Mucosa of rectum (tissue), 2 donors: ENCODE data around the gene ZNF786.
"Not testable (repeated sequence)": the region's sequence is repeated elsewhere in the genome, so short reads cannot be mapped to it uniquely, and the experiment has no call there.

Experiments
- H3K27ac ChIP-seq, 2 donors: one replicate each; pipeline ENCODE4 v1.7.0; 2013; ENCODE audit warnings: inconsistent platforms in 2 of 2, low read depth in 2 of 2, low read length in 2 of 2
- H3K27me3 ChIP-seq, 2 donors: one replicate each; pipeline ENCODE4 v1.7.0; 2013; ENCODE audit warnings: low read length in 2 of 2; ENCODE audit not compliant: control insufficient read depth in 2 of 2, insufficient read depth in 2 of 2
- H3K36me3 ChIP-seq, 2 donors: one replicate each; pipeline ENCODE4 v1.7.0; 2013; ENCODE audit warnings: low read length in 2 of 2; ENCODE audit not compliant: control insufficient read depth in 2 of 2, insufficient read depth in 2 of 2
- H3K4me1 ChIP-seq, 2 donors: one replicate each; pipeline ENCODE4 v1.7.0; 2013; ENCODE audit warnings: low read length in 2 of 2, mild to moderate bottlenecking in 1 of 2; ENCODE audit not compliant: control insufficient read depth in 2 of 2, insufficient read depth in 2 of 2
- H3K4me3 ChIP-seq, 2 donors: one replicate each; pipeline ENCODE4 v1.7.0; 2013; ENCODE audit warnings: low read length in 2 of 2
- H3K9ac ChIP-seq, 2 donors: one replicate each; pipeline ENCODE4 v1.7.0; 2013; ENCODE audit warnings: low read length in 2 of 2, low read depth in 1 of 2, mild to moderate bottlenecking in 1 of 2
- H3K9me3 ChIP-seq, 2 donors: one replicate each; pipeline ENCODE4 v1.7.0; 2013; ENCODE audit warnings: low read length in 2 of 2; ENCODE audit not compliant: control insufficient read depth in 2 of 2
- donor health status: healthy.
- donor health status: Normal muscosa, but diverticular disease.

The ZNF786 gene

DNA sequence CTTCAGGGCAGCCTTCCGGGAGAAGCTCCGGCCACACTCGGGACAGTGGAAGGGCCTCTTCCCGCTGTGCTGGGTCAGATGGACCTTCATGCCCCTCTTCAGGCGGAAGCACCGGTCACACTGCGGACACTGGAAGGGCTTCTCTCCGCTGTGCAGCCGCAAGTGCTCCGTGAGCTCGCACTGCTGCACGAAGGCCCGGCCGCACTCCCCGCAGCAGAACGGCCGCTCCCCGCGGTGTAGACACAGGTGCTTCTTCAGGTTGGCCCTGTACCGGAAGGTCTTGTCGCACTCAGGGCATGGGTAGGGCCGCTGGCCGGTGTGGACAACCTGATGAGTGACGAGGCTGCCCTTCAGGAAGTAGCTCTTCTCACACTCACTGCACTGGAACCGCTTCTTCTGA, 14.2 kb upstream of the ZNF786 start:
- Histone ChIP-seq H3K27me3 (no peaks in the 10 kb centered on the region), H3K9ac (no peak overlapping the region), H3K4me1 (no peaks in the 10 kb centered on the region), H3K9me3 (no peaks in the 10 kb centered on the region), H3K36me3 (peaks cover 0 to 3% of the 10 kb centered on the region in 2 donors), H3K27ac (no peak overlapping the region), H3K4me3 (no peak overlapping the region)

DNA sequence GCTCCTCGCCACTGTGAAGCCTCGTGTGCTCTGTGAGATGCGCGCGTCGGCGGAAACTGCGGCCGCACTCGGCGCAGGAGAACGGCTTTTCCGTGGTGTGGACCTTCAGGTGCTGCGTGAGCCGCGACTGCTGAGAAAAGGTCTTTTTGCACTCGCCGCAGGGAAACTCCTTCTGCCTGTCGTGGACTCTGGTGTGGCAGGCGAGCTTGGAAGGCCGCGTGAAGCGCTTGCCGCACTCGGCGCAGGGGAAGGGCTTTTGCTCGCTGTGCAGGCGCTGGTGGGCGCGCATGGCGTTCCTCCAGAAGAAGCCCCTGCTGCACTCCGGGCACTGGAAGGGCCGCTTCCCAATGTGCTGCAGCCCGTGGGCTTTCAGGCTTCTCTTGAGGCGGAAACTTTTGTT, 13.7 kb upstream of the ZNF786 start:
- Histone ChIP-seq H3K4me3 (no peak overlapping the region), H3K9ac (no peak overlapping the region), H3K4me1 (no peaks in the 10 kb centered on the region), H3K9me3 (no peaks in the 10 kb centered on the region), H3K27me3 (no peaks in the 10 kb centered on the region), H3K27ac (no peak overlapping the region), H3K36me3 (peaks cover 0 to 3% of the 10 kb centered on the region in 2 donors)

DNA sequence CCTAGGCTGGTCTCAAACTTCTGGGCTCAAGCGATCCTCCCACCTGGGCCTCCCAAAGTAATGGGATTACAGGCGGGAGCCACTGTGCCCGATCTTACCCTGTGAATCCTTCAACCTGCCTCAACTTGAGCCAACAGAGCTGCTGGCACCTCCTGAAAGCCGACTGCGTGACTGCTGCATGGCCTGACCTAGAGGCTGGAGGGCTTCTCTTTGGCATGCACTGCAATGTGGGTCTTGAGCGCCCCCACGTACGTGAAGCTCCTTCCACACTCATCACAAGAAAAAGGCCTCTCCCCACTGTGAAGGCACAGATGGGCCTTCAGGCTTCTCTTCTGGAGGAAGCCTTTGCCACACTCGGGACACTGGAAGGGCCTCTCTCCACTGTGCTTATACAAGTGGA, 12.9 kb upstream of the ZNF786 start:
- Histone ChIP-seq H3K36me3 (peaks cover 0 to 3% of the 10 kb centered on the region in 2 donors), H3K9ac (no peak overlapping the region), H3K27me3 (no peaks in the 10 kb centered on the region), H3K9me3 (no peaks in the 10 kb centered on the region), H3K4me3 (no peak overlapping the region), H3K4me1 (no peaks in the 10 kb centered on the region), H3K27ac (no peak overlapping the region)

DNA sequence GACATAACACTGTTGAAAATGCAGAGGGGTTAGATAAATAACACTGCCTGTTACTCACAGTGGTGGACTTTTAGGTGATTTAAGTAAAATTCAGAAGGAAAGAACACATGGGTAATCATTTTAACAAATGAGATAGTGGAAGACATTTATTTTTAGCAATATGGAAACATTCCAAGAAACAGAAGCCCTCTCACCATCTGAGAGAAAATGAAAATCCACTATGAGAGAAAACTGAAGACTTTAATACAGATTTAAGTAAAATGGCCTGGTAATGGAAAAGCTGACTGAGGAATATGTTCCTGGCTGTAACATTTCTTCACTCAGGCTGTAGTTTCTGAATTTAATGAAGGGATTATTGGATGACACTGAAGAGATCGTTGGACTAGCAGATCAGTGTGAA, 12.1 kb upstream of the ZNF786 start:
- no peak overlapping the region for H3K27ac ChIP-seq

DNA sequence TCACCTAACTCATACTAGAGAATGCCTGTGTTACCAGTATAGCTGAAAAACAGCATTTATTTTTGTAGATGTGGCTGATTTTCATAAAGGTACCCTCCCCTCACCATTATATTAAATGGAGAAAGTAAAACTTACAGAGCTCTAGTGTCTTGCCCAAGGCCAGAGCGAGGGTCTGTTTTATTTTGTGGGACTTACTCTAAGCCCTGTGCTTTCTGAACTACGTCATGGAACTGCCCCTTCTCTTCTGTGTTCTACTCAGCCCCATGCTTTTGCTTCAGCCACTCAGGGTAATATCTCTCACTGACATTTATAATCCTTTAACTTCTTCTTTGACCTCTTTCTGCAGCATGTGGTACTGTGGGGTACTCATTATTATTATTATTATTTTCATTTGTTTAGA, 10.3 kb upstream of the ZNF786 start:
- no peaks in the 10 kb centered on the region for H3K4me1 ChIP-seq
- H3K36me3 ChIP-seq, result peaks cover 0 to 3% of the 10 kb centered on the region in 2 donors
- no peak overlapping the region for H3K27ac ChIP-seq
- H3K9me3 ChIP-seq, result no peaks in the 10 kb centered on the region
- no peak overlapping the region for H3K4me3 ChIP-seq
- no peaks in the 10 kb centered on the region for H3K27me3 ChIP-seq
- H3K9ac ChIP-seq, result no peak overlapping the region

More for the DNA sequence above, 12.1 kb upstream of the ZNF786 start:
- no peaks in the 10 kb centered on the region for H3K27me3 ChIP-seq
- no peak overlapping the region for H3K9ac ChIP-seq
- no peaks in the 10 kb centered on the region for H3K4me1 ChIP-seq
- no peak overlapping the region for H3K4me3 ChIP-seq
- peaks cover 0 to 3% of the 10 kb centered on the region in 2 donors for H3K36me3 ChIP-seq
- H3K9me3 ChIP-seq, result no peaks in the 10 kb centered on the region

DNA sequence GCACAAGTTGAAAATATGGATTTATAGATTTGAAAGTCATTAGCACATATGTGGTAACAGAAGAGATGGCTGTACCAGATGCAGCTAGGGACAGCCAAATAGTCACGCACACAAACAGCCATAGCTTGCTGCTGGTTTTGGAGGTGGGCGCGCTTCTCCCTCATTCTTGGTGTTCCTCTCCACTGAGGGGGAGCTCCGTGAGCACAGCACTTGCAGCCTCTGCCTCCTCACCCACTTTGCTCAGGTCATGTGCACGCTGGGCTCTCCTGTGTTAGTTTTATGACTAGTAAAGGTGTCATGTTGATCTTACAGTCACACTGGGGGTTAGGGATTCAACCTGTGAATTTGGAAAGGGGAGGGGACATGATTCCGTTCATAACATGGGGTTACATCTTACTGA, 8.5 kb upstream of the ZNF786 start:
- Histone ChIP-seq H3K4me1 (no peaks in the 10 kb centered on the region), H3K27me3 (no peaks in the 10 kb centered on the region), H3K9me3 (no peaks in the 10 kb centered on the region), H3K27ac (no peak overlapping the region), H3K4me3 (no peak overlapping the region), H3K9ac (no peak overlapping the region), H3K36me3 (peaks cover 0 to 3% of the 10 kb centered on the region in 2 donors)

DNA sequence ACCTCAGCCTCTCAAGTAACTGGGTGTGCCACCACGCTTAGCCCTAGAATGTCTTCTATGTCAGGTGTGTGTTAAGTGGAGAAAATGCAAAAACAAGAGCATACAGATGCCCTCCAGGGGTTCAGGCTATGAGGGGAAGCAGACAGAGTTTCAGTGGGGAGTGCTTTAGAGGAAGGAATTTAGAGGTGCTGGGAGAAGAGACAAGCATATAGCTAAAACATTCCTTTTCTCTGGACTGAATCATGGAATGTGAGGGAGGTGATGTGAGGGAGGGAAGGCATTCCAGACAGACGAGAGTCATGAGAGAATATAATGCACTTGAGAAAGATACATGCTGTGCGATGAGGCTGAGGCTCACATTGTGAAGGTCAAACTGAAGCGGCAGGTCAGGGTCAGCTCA, 6.6 kb upstream of the ZNF786 start:
- Histone ChIP-seq H3K9me3 (no peaks in the 10 kb centered on the region), H3K27me3 (no peaks in the 10 kb centered on the region), H3K4me3 (no peak overlapping the region), H3K9ac (no peak overlapping the region), H3K4me1 (peaks cover 0 to 3% of the 10 kb centered on the region in 2 donors), H3K27ac (no peak overlapping the region), H3K36me3 (no peaks in the 10 kb centered on the region)

DNA sequence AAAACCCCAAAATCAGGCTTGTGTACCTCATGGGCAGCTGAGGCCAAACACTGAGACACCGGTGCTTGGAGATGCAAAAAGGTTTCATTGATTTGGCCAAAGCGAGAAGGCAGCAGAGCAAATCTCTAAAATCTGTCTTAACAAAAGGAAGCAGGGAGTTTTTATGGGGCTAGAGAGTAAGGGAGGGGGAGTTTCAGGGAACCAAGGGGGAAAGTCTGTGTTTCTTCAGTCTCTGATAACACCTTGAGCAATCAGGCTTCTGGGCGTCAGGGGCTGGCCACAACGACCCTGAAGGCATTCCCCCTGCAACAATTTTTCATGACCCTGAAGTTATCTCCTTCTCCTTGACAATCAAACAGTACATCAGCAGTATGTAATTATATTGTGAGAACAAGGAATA, 2.7 kb upstream of the ZNF786 start:
- Histone ChIP-seq H3K27me3 (no peaks in the 10 kb centered on the region), H3K27ac (no peak overlapping the region), H3K4me3 (no peak overlapping the region), H3K9ac (no peak overlapping the region), H3K4me1 (peaks cover 0 to 6% of the 10 kb centered on the region in 2 donors), H3K9me3 (no peaks in the 10 kb centered on the region), H3K36me3 (no peaks in the 10 kb centered on the region)

DNA sequence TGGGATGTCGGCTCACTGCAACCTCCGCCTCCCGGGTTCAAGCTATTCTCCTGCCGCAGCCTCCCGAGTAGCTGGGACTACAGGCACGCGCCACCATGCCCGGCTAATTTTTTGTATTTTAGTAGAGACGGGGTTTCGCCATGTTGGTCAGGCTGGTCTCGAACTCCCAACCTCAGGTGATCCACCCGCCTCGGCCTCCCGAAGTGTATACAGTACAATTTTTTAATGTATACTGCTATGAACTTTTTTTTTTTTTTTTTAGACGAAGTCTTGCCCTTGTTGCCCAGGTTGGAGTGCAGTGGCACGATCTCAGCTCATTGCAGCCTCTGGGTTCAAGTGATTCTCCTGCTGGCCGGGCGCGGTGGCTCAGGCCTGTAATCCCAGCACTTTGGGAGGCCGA, 1.7 kb upstream of the ZNF786 start:
- H3K27ac ChIP-seq, H3K9ac ChIP-seq, H3K27me3 ChIP-seq, H3K9me3 ChIP-seq, H3K4me3 ChIP-seq, H3K4me1 ChIP-seq, H3K36me3 ChIP-seq: not testable (repeated sequence)

DNA sequence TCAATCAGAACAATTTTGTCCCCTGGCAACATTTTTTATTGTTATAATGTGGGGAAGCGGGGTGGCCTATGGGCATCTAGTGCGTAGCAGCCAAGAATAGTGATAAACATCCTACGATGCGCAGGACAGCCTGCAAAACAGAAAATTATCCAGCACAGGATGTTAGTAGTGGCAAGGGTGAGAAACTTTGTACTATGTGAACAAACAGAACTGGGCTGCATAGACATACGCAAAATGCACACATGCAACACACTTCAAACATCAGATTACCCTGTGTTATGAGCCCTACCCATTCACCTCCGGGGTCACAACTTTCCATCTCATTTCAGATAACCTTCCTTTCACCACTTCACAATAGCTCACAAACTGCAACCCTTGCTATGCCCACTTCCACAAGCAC, 3.1 kb downstream of the ZNF786 start:
- no peak overlapping the region for H3K27ac ChIP-seq
- H3K9ac ChIP-seq, result no peak overlapping the region
- H3K4me3 ChIP-seq, result no peak overlapping the region
- no peaks in the 10 kb centered on the region for H3K27me3 ChIP-seq
- peaks cover 0 to 2% of the 10 kb centered on the region in 2 donors for H3K4me1 ChIP-seq
- H3K36me3 ChIP-seq, result peaks cover 0 to 4% of the 10 kb centered on the region in 2 donors
- H3K9me3 ChIP-seq, result no peaks in the 10 kb centered on the region

DNA sequence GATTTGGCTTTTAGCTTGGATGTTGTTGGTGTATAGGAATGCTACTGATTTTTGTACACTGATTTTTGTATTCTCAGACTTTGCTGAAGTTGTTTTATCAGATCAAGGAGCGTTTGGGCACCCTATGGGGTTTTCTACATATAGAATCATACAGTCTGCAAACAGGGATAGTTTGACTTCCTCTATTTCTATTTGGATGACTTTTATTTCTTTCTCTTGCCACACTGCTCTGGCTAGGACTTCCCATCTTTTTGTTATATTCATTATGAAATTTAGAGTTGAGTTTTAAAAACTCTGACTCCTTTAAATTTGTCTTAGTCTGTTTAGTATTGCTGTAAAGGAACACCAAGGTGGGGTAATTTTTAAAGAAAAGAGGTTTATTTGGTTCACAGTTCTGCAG, 4.7 kb downstream of the ZNF786 start:
- Histone ChIP-seq H3K27me3 (no peaks in the 10 kb centered on the region), H3K36me3 (peaks cover 0 to 4% of the 10 kb centered on the region in 2 donors), H3K9me3 (no peaks in the 10 kb centered on the region), H3K9ac (no peak overlapping the region), H3K4me3 (no peak overlapping the region), H3K27ac (no peak overlapping the region), H3K4me1 (no peaks in the 10 kb centered on the region)
